Hepatocyte (in vitro differentiated cells): Measurements from ENCODE around the gene POU4F1. TPM values are rescaled to one million over a fixed set of nuclear protein-coding genes. Genes with fewer than 3 reads are reported as not detected.
A peak's percentile ranks its signal among the peaks of the same experiment; 100 is the strongest.

ENCODE experiments used
- DNase-seq: peaks from one replicate; pipeline ENCODE4 v3.0.0-alpha.2; 2016; ENCODE audit warnings: low spot score
- H2AFZ ChIP-seq: fragments of 200-600 bp; sonication (generic); 2 replicates; pipeline ENCODE4 v1.6.0; 2016; ENCODE audit warnings: antibody characterized with exemption, mild to moderate bottlenecking
- H3K27ac ChIP-seq: fragments of 200-600 bp; sonication (generic); 2 replicates; pipeline ENCODE4 v1.5.1; 2016; ENCODE audit warnings: mild to moderate bottlenecking
- H3K27me3 ChIP-seq: fragments of 200-600 bp; sonication (generic); 2 replicates; pipeline ENCODE4 v1.6.1; 2016
- H3K36me3 ChIP-seq: fragments of 200-600 bp; sonication (generic); replicated peaks from 2 replicates; pipeline ENCODE4 v1.5.1; 2016; ENCODE audit warnings: low read depth; ENCODE audit not compliant: insufficient read depth
- H3K4me1 ChIP-seq: fragments of 200-600 bp; sonication (generic); 2 replicates; pipeline ENCODE4 v1.5.1; 2016; ENCODE audit warnings: mild to moderate bottlenecking, moderate library complexity; ENCODE audit not compliant: insufficient read depth
- H3K4me2 ChIP-seq: fragments of 200-600 bp; sonication (generic); 2 replicates; pipeline ENCODE4 v1.6.0; 2016
- H3K4me3 ChIP-seq: fragments of 200-600 bp; sonication (generic); 2 replicates; pipeline ENCODE4 v1.5.1; 2016; ENCODE audit warnings: mild to moderate bottlenecking
- H3K79me2 ChIP-seq: fragments of 200-600 bp; sonication (generic); 2 replicates; pipeline ENCODE4 v1.6.0; 2017; ENCODE audit warnings: mild to moderate bottlenecking
- H3K9me2 ChIP-seq: fragments of 200-600 bp; sonication (generic); replicated peaks from 2 replicates; pipeline ENCODE4 v1.6.0; 2017; ENCODE audit warnings: mild to moderate bottlenecking; ENCODE audit not compliant: insufficient read depth
- H3K9me3 ChIP-seq: fragments of 200-600 bp; sonication (generic); 2 replicates; pipeline ENCODE4 v1.5.1; 2016; ENCODE audit warnings: low read depth, mild to moderate bottlenecking
- H4K20me1 ChIP-seq: fragments of 200-600 bp; sonication (generic); 2 replicates; pipeline ENCODE4 v1.6.0; 2016; ENCODE audit warnings: mild to moderate bottlenecking; ENCODE audit not compliant: insufficient read depth, poor library complexity, severe bottlenecking
- EZH2 ChIP-seq: fragments of 200-600 bp; sonication (generic); IDR thresholded peaks from 2 replicates; pipeline ENCODE4 v1.6.1; 2016; ENCODE audit warnings: antibody characterized with exemption, mild to moderate bottlenecking, borderline replicate concordance
- EZH2phosphoT487 ChIP-seq: fragments of 200-600 bp; sonication (generic); IDR thresholded peaks from one replicate; pipeline ENCODE4 v1.6.1; 2018; ENCODE audit warnings: antibody characterized with exemption, mild to moderate bottlenecking, low read depth, moderate library complexity; ENCODE audit not compliant: unreplicated experiment, severe bottlenecking
- WGBS: methylation state at CpG from one replicate; pipeline ENCODE4 v1.1.6; 2016; ENCODE audit warnings: low lambda C conversion rate; ENCODE audit errors: missing lambda C conversion rate; 5-methylcytosine and 5-hydroxymethylcytosine counted together
- polyA plus RNA-seq: library from polyadenylated mRNA; unstranded; fragments of >200 nt; fragmentation: Nextera tagmentation; extraction: Ambion mirVana; gene quantifications from 2 replicates; pipeline ENCODE4 v1.2.1, GENCODE V29; 2016
- total RNA-seq: library from RNA; depleted of rRNA; stranded (reverse); fragments of >200 nt; gene quantifications from 2 replicates; pipeline ENCODE4 v1.2.3, GENCODE V29; 2014
- TF ChIP-seq, protein P1 (sequence below): fragments of 200-600 bp; sonication (generic); IDR thresholded peaks from 2 replicates; pipeline ENCODE4 v1.5.1; 2016; ENCODE audit warnings: antibody characterized with exemption, mild to moderate bottlenecking; ENCODE audit not compliant: poor library complexity

POU4F1 gene, protein sequence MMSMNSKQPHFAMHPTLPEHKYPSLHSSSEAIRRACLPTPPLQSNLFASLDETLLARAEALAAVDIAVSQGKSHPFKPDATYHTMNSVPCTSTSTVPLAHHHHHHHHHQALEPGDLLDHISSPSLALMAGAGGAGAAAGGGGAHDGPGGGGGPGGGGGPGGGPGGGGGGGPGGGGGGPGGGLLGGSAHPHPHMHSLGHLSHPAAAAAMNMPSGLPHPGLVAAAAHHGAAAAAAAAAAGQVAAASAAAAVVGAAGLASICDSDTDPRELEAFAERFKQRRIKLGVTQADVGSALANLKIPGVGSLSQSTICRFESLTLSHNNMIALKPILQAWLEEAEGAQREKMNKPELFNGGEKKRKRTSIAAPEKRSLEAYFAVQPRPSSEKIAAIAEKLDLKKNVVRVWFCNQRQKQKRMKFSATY
- total RNA-seq (0.17 and 0.24 TPM in 2 replicates), polyA plus RNA-seq (0.16 TPM in 1 of 2 replicates, not detected in the other)

DNA sequence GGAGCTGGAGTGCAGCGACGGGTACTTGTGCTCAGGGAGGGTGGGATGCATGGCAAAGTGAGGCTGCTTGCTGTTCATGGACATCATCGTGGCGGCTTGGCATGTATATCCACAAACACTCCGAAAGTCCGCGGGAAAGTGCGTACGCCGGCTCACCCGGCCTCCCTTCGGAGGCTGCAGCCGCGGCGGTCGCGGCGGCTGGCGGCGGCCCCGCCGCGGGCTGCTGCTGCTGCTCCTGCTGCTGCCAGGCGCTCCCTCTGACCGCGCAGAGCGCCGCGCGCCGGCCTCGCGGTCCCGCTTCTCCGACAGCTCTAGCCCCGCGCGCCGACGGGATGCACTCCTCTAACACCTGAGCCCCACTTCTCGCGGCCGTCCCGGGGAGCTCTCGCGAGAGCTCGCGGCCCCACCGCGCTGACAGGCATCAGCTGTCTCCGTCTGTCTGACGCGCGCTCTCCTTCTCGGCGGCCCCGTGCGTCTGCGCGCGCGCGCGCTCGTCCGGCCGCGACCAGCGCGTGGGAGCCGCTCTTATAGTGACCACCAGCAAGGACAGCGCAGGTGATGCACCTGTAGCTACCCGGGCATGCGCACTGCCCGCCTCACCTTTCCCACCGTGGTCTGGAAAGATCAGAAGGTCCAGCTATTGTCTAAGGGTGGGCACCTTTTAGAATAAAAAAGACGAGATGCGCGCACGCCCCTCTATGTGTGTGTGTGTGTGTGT lies at the start of gene POU4F1:
Gene POU4F1 (minus strand): TSS at position 313 of the 718 bp plus-strand sequence. CDS start 226 bp downstream, at position 87.
- H3K79me2 ChIP-seq = no peaks in the 10 kb centered on the region
- no peaks in the 10 kb centered on the region for H3K9me3 ChIP-seq
- H3K9me2 ChIP-seq = no peaks in the 10 kb centered on the region
- H3K36me3 ChIP-seq = no peaks in the 10 kb centered on the region
- peak; percentile 85 for DNase-seq
- TF ChIP-seq EZH2 (peak; percentile 1), EZH2phosphoT487 (no peak)
- TF ChIP-seq, protein P1, sequence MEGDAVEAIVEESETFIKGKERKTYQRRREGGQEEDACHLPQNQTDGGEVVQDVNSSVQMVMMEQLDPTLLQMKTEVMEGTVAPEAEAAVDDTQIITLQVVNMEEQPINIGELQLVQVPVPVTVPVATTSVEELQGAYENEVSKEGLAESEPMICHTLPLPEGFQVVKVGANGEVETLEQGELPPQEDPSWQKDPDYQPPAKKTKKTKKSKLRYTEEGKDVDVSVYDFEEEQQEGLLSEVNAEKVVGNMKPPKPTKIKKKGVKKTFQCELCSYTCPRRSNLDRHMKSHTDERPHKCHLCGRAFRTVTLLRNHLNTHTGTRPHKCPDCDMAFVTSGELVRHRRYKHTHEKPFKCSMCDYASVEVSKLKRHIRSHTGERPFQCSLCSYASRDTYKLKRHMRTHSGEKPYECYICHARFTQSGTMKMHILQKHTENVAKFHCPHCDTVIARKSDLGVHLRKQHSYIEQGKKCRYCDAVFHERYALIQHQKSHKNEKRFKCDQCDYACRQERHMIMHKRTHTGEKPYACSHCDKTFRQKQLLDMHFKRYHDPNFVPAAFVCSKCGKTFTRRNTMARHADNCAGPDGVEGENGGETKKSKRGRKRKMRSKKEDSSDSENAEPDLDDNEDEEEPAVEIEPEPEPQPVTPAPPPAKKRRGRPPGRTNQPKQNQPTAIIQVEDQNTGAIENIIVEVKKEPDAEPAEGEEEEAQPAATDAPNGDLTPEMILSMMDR = no peak
- no peak within 1 kb of the TSS for H3K27ac ChIP-seq
- H3K4me1 ChIP-seq = peaks cover 12% of the 10 kb centered on the region
- H3K27me3 ChIP-seq = peaks cover 95% of the 10 kb centered on the region
- H3K4me2 ChIP-seq = peak within 1 kb of the TSS; percentile 96
- under 1% methylated on average over 56 of the region's 80 CpGs for WGBS
- peak within 1 kb of the TSS; percentile 66 for H2AFZ ChIP-seq
- peak within 1 kb of the TSS; percentile 42 for H3K4me3 ChIP-seq
- H4K20me1 ChIP-seq = no peaks in the 10 kb centered on the region

DNA sequence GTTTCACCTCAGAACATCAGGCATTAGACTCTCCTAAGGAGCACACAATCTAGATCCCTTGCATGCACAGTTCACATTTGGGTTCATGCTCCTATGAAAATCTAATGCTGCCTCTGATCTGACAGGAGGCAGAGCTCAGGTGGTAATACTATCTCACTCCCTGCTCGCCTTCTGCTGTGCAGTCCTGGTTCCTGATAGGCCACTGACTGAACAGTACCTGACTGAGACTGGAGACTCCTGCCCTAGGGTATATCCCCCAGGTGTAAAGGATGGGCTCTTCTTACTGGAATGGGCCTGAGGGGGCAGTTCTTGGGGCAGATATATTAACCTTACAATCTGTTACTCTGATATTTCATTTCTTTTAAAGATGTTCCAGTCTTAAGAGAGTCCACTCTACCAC lies 49.3 kb upstream of the POU4F1 start:
- DNase-seq = no peak
- no peaks in the 10 kb centered on the region for H3K36me3 ChIP-seq
- TF ChIP-seq EZH2 (no peak), EZH2phosphoT487 (no peak)
- TF ChIP-seq, protein P1 = no peak
- no peak overlapping the region for H3K4me2 ChIP-seq
- 95% methylated on average over 1 of the region's 1 CpG for WGBS
- peaks cover 49% of the 10 kb centered on the region for H4K20me1 ChIP-seq
- no peak overlapping the region for H2AFZ ChIP-seq
- peaks cover 98% of the 10 kb centered on the region for H3K79me2 ChIP-seq
- no peaks in the 10 kb centered on the region for H3K27me3 ChIP-seq
- H3K4me1 ChIP-seq = peaks cover 20% of the 10 kb centered on the region
- no peaks in the 10 kb centered on the region for H3K9me3 ChIP-seq
- no peak overlapping the region for H3K27ac ChIP-seq
- H3K9me2 ChIP-seq = no peaks in the 10 kb centered on the region
- no peak overlapping the region for H3K4me3 ChIP-seq

DNA sequence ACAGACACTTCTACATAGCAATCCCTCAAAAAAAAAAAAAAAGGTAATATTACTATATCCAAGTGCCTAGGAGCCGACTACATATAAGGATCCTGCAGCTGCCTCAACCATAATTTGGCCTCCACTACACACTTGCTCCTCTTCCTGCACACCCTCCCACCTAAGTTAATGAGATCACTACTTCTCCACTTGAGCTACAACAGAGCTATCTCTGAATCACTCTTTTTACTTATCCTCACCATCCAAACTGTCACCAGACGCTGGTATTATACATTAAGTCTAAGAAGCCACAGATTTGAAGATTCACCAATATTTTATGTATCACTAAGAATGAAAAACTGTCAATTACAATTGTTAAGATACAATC lies 47.3 kb upstream of the POU4F1 start:
- Histone ChIP-seq H3K4me3 (no peak overlapping the region), H4K20me1 (peaks cover 44% of the 10 kb centered on the region), H3K79me2 (peaks cover 86% of the 10 kb centered on the region), H3K4me1 (peaks cover 32% of the 10 kb centered on the region), H3K27me3 (no peaks in the 10 kb centered on the region), H2AFZ (no peak overlapping the region), H3K27ac (no peak overlapping the region), H3K4me2 (no peak overlapping the region), H3K36me3 (no peaks in the 10 kb centered on the region), H3K9me2 (no peaks in the 10 kb centered on the region), H3K9me3 (no peaks in the 10 kb centered on the region)
- 82% methylated on average over 2 of the region's 2 CpGs for WGBS
- no peak for DNase-seq
- TF ChIP-seq, protein P1 = no peak
- TF ChIP-seq EZH2phosphoT487 (no peak), EZH2 (no peak)
